NCI-H510A treated with DMSO at 0.1 percent for 48 hours (cell line): Measurements from ENCODE around the gene ELFN1.
"Not testable (repeated sequence)": the region's sequence is repeated elsewhere in the genome, so short reads cannot be mapped to it uniquely, and the experiment has no call there.

Source experiments
- DNase-seq: peaks from one replicate; lab custom pipeline; 2025; lab: John Stamatoyannopoulos, UW

ELFN1 gene

GRCh38 chr7:1709281-1709680 lies 39.2 kb downstream of the ELFN1 start:
- DNase-seq, result no peak

- DNase-seq, result no peak
These were observed 39.8 kb downstream of the ELFN1 start for GRCh38 chr7:1709900-1710299.

- no peak for DNase-seq
These were observed 40.9 kb downstream of the ELFN1 start for GRCh38 chr7:1710936-1711335.

- DNase-seq, result no peak
These were observed 42.9 kb downstream of the ELFN1 start for GRCh38 chr7:1712907-1713501.

GRCh38 chr7:1713502-1714484 lies 43.7 kb downstream of the ELFN1 start:
- peak; percentile 94 for DNase-seq

- DNase-seq, result no peak
These were observed 44.7 kb downstream of the ELFN1 start for GRCh38 chr7:1714583-1715330.

GRCh38 chr7:1715331-1715625 lies 45.2 kb downstream of the ELFN1 start:
- DNase-seq, result no peak

- DNase-seq, result peak; percentile 38
These were observed 45.6 kb downstream of the ELFN1 start for GRCh38 chr7:1715671-1716074.

GRCh38 chr7:1716263-1717094 lies 46.4 kb downstream of the ELFN1 start:
- peak; percentile 65 for DNase-seq

GRCh38 chr7:1717095-1717483 lies 47.0 kb downstream of the ELFN1 start:
- DNase-seq, result no peak

- DNase-seq, result no peak
These were observed 48.0 kb downstream of the ELFN1 start for GRCh38 chr7:1717903-1718676.

- not testable (repeated sequence) for DNase-seq
These were observed 48.8 kb downstream of the ELFN1 start for GRCh38 chr7:1718850-1719249.

- DNase-seq, result not testable (repeated sequence)
These were observed 49.2 kb downstream of the ELFN1 start for GRCh38 chr7:1719256-1719655.

GRCh38 chr7:1719913-1720312 lies 49.8 kb downstream of the ELFN1 start:
- no peak for DNase-seq

GRCh38 chr7:1720326-1720725 lies 50.2 kb downstream of the ELFN1 start:
- DNase-seq, result peak; percentile 57

- DNase-seq, result no peak
These were observed 51.1 kb downstream of the ELFN1 start for GRCh38 chr7:1721047-1721690.

GRCh38 chr7:1723254-1723653 lies 53.2 kb downstream of the ELFN1 start:
- no peak for DNase-seq

GRCh38 chr7:1724118-1724910 lies 54.2 kb downstream of the ELFN1 start:
- peak; percentile 40 for DNase-seq

- peak; percentile 98 for DNase-seq
These were observed 55.2 kb downstream of the ELFN1 start for GRCh38 chr7:1725199-1725690.
